Activated CD8-positive, alpha-beta memory T cell treated with anti-CD3 and anti-CD28 coated beads, Interleukin-2, amount 10 ng/mL, durations not matched to agents 7 days and 5 days (primary cell): ENCODE measurements around the gene THSD7B. TPM values are rescaled to one million over a fixed set of nuclear protein-coding genes. Genes with fewer than 3 reads are reported as not detected.

ENCODE experiments used
- ATAC-seq: fragments of 150-1000 bp; cut with Tn5 transposase; one replicate; pipeline ENCODE4 v1.10.0; 2021; ENCODE audit warnings: moderate library complexity
- CTCF ChIA-PET: fragments of 350-600 bp; sonication (Branson Sonifier 250); formaldehyde crosslinking; loops from one replicate; lab custom pipeline; 2021; ENCODE audit warnings: antibody characterized with exemption; lab: Charles Lee
- DNase-seq: peaks from one replicate; pipeline ENCODE4 v3.0.0-alpha.2; 2020
- H3K27ac Mint-ChIP-seq: one replicate; pipeline ENCODE4 v1.8.0; 2021; ENCODE audit warnings: mild to moderate bottlenecking, mixed read lengths
- H3K27me3 Mint-ChIP-seq: one replicate; pipeline ENCODE4 v1.8.0; 2021; ENCODE audit warnings: mixed read lengths
- H3K36me3 Mint-ChIP-seq: one replicate; pipeline ENCODE4 v1.8.0; 2021; ENCODE audit warnings: mild to moderate bottlenecking, mixed read lengths
- H3K4me1 Mint-ChIP-seq: one replicate; pipeline ENCODE4 v1.8.0; 2021; ENCODE audit warnings: mixed read lengths
- H3K4me3 Mint-ChIP-seq: one replicate; pipeline ENCODE4 v1.8.0; 2021; ENCODE audit warnings: mild to moderate bottlenecking, moderate library complexity, mixed read lengths
- H3K9me3 Mint-ChIP-seq: one replicate; pipeline ENCODE4 v1.8.0; 2022; ENCODE audit warnings: low read depth, mixed read lengths
- total RNA-seq, 2 experiments: library from RNA; stranded (reverse); gene quantifications; one replicate each; pipeline ENCODE4 v1.2.3, GENCODE V29; 2021

THSD7B gene
- total RNA-seq, 2 experiments from 2014 or later = not detected

- H3K27me3 Mint-ChIP-seq = no peaks in the 10 kb centered on the region
- no peaks in the 10 kb centered on the region for H3K9me3 Mint-ChIP-seq
- H3K27ac Mint-ChIP-seq = no peak overlapping the region
- H3K4me3 Mint-ChIP-seq = no peak overlapping the region
- no peak for ATAC-seq
- no peak for DNase-seq
- H3K4me1 Mint-ChIP-seq = no peaks in the 10 kb centered on the region
- no peaks in the 10 kb centered on the region for H3K36me3 Mint-ChIP-seq
- CTCF ChIA-PET = no interaction called here
These were observed 225.0 kb downstream of the THSD7B start for GRCh38 chr2:136990316-136990715.

GRCh38 chr2:136994793-136995192, 229.4 kb downstream of the THSD7B start:
- CTCF ChIA-PET = no interaction called here
- Mint-ChIP-seq H3K27me3 (no peaks in the 10 kb centered on the region), H3K27ac (no peak overlapping the region), H3K4me1 (no peaks in the 10 kb centered on the region), H3K36me3 (no peaks in the 10 kb centered on the region), H3K4me3 (no peak overlapping the region), H3K9me3 (no peaks in the 10 kb centered on the region)
- no peak for ATAC-seq
- no peak for DNase-seq

DNA sequence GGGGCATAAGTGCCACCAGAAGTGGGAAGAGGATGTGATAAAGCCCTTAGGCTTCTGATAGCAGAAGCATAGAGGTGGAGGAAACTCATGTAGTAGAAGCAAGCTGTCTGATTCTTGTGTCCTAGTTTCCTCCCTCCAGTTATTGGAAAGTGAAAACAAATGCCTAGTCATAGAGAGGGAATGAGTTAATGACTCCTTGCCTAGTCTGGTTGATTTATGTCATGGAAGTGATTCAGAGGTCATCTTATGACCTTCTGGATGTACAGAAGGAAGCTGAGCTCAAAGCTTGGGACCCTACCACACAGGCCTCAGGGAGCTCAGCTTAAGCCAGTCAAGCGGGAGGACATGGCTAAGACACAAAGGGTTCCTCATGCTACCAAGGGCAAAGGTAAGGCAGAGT, 232.2 kb downstream of the THSD7B start:
- DNase-seq = no peak

DNA sequence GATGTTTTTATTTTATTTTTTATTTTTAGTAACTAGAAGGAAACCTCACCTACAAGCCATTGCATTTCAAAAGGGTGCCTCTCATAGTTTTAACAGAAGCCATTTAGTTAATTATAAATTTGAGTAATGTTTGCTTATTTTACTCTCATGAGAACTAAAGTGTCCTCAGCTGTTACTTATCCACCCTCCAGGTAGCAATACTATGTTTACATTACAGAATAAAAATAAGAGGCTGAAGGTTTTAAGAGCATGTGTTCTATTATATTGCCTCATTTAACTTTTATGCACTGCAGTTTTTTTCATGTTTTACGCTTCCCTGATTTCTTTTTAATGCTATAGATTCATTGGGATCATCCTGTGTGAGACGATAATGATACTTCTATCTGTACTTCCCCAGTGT, 235.5 kb downstream of the THSD7B start:
- CTCF ChIA-PET = no interaction called here
- Mint-ChIP-seq H3K27ac (no peak overlapping the region), H3K4me3 (no peak overlapping the region), H3K27me3 (no peaks in the 10 kb centered on the region), H3K4me1 (no peaks in the 10 kb centered on the region), H3K36me3 (no peaks in the 10 kb centered on the region), H3K9me3 (no peaks in the 10 kb centered on the region)
- DNase-seq (no peak), ATAC-seq (no peak)

More for the DNA sequence above, 232.2 kb downstream of the THSD7B start:
- Mint-ChIP-seq H3K27me3 (no peaks in the 10 kb centered on the region), H3K4me1 (no peaks in the 10 kb centered on the region), H3K9me3 (no peaks in the 10 kb centered on the region), H3K27ac (no peak overlapping the region), H3K36me3 (no peaks in the 10 kb centered on the region), H3K4me3 (no peak overlapping the region)
- CTCF ChIA-PET = no interaction called here
- ATAC-seq = no peak

DNA sequence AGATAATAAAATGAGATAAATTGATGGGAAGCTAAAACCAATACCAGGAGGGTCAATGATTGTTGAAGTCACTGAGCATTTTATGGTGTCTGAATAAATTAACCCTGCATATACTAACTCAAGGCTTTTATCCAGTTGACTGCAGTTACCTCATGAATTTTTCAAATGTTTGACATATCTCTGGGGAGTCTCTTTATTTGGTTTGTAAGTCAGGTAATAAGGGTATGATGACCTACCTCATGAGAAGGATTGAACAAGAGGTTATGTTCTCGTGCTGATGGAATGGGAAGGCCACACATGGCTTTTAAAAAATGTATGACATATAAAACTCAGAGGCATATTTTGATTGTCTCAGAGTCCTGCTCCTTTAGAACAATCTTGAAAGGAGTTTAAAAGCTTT, 237.6 kb downstream of the THSD7B start:
- no peak overlapping the region for H3K27ac Mint-ChIP-seq
- CTCF ChIA-PET = no interaction called here
- no peak for ATAC-seq

GRCh38 chr2:137005210-137005609, 239.9 kb downstream of the THSD7B start:
- Mint-ChIP-seq H3K36me3 (no peaks in the 10 kb centered on the region), H3K9me3 (no peaks in the 10 kb centered on the region), H3K4me3 (no peak overlapping the region), H3K4me1 (no peaks in the 10 kb centered on the region), H3K27ac (no peak overlapping the region), H3K27me3 (no peaks in the 10 kb centered on the region)
- ATAC-seq = no peak
- DNase-seq = no peak
- CTCF ChIA-PET = no interaction called here

More for the DNA sequence above, 237.6 kb downstream of the THSD7B start:
- DNase-seq = no peak
- Mint-ChIP-seq H3K36me3 (no peaks in the 10 kb centered on the region), H3K4me3 (no peak overlapping the region), H3K27me3 (no peaks in the 10 kb centered on the region), H3K4me1 (no peaks in the 10 kb centered on the region), H3K9me3 (no peaks in the 10 kb centered on the region)

DNA sequence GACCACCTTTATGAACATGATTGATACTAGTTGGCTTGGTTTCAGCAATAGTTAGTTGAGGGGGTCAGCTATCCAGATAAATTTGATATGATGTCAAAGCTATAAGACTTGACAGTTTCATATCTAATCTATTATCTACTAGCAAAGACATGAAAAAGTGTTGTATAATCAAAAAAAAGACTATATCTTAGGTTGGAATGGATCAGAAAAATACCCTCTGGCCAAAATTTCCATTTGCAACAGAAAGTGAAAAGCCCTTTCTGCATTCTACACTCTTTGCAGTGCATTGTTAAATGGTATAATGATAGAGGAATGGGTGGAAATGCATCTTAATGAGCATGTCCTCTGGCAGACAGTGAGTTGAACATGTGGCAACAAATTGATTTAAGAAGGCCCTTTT, 242.6 kb downstream of the THSD7B start:
- Mint-ChIP-seq H3K27ac (no peak overlapping the region), H3K9me3 (no peaks in the 10 kb centered on the region), H3K4me1 (no peaks in the 10 kb centered on the region), H3K4me3 (no peak overlapping the region), H3K27me3 (no peaks in the 10 kb centered on the region), H3K36me3 (no peaks in the 10 kb centered on the region)
- ATAC-seq = no peak
- CTCF ChIA-PET = no interaction called here
- no peak for DNase-seq

DNA sequence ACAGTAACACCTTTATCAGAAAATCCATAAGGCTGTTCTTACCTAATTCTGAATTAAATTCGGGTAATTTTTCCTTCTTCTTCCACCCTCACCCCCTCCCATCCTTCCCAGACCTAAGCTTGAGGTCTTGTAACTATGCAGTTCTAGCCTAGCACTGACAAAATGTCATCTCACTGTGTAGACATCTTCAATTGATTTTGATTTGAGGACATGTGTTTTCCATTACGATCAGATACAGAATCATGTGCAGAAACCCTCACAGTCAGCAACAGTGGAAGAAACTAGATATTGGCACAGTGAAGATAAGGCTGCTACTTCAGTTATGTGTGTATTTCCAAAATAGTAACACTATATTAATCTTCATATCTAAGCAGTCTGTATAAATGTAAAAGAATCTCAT, 244.6 kb downstream of the THSD7B start:
- no peaks in the 10 kb centered on the region for H3K36me3 Mint-ChIP-seq

DNA sequence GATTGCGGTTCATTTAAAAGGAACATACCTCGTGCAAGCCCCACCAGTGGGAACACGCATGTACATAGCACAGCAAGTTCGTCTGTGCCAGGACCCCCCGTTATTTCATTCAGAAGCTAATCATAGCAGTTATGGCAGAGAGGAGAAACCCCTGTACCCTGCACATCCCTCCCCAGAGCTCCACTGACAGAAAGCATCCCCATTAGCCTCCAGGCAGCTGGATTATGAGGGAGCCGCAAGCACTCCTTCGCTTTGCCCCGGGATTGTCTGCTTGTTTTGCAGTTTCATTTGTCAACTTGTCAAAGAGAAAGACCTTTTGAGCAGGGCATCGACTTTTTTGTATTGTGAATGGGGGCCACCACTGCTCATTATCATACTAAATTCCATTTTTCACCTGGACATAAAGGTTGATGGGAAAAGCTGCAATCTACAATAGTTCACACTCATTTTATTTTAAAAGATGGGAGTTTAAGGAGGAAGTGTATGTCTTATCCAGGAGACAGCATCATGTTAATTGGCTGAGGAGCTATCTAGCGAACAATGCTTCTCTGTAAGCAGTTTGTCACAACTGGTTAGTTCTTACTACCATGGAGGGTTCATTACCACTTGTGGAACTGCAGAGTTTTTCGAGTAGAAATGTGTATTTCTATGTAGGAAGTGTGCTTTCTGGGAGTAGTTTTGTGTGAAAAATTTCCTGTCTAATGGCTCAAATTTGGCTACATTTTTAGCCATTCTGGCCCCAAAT, 255.3 kb downstream of the THSD7B start:
- DNase-seq = no peak
- ATAC-seq = no peak
- H3K4me3 Mint-ChIP-seq = no peak overlapping the region
- no peak overlapping the region for H3K27ac Mint-ChIP-seq
- no peaks in the 10 kb centered on the region for H3K9me3 Mint-ChIP-seq
- CTCF ChIA-PET = interaction anchor here (1.1 kb wide), 1 partner anchor 9 kb away, joined by 3 read pairs; no protein-coding TSS in a partner anchor
- no peaks in the 10 kb centered on the region for H3K4me1 Mint-ChIP-seq
- H3K27me3 Mint-ChIP-seq = no peaks in the 10 kb centered on the region
- no peaks in the 10 kb centered on the region for H3K36me3 Mint-ChIP-seq

More for the DNA sequence above, 244.6 kb downstream of the THSD7B start:
- H3K4me3 Mint-ChIP-seq = no peak overlapping the region
- ATAC-seq (no peak), DNase-seq (no peak)
- H3K9me3 Mint-ChIP-seq = no peaks in the 10 kb centered on the region
- H3K27ac Mint-ChIP-seq = no peak overlapping the region
- CTCF ChIA-PET = no interaction called here
- H3K4me1 Mint-ChIP-seq = no peaks in the 10 kb centered on the region
- no peaks in the 10 kb centered on the region for H3K27me3 Mint-ChIP-seq

DNA sequence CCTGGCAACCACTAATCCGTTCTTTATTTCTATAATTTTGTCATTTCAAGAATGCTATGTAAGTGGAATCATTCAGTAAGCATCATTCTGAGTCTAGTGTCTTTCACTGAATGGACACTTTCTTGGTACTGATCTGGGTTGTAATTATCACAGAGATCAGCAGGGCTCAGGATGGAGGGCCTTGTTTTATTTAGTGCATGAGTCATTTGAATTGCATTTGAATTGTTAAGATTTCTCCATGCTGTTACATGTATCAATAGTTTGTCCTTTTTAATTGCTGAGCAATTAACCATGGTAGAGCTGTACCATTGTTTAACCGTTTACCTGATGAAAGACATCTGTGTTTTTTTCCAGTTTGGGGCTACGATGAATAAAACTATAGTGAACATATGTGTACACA, 256.4 kb downstream of the THSD7B start:
- ATAC-seq (no peak), DNase-seq (no peak)
- H3K4me3 Mint-ChIP-seq = no peak overlapping the region
- no peaks in the 10 kb centered on the region for H3K9me3 Mint-ChIP-seq
- no peaks in the 10 kb centered on the region for H3K27me3 Mint-ChIP-seq
- CTCF ChIA-PET = no interaction called here
- no peak overlapping the region for H3K27ac Mint-ChIP-seq
- no peaks in the 10 kb centered on the region for H3K36me3 Mint-ChIP-seq
- no peaks in the 10 kb centered on the region for H3K4me1 Mint-ChIP-seq

DNA sequence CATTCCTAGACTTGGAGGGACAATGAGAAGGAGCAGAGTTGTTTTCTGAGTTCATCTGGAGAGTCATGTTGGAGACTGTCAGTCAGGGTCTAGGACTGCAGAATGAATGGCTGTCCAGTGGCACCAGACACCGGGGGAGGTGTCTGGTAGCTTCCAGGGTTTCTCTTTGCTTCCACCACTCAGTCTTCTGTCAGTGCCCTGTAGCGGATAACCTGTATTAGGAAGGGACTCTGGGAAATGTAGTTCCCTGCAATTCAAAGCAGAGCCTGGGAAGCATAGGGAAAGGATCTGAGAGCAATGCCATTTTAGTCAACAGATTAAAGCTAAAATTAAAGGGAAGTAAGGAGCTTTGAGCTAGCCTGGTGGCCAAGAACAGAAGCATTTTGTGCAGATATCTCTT, 257.9 kb downstream of the THSD7B start:
- CTCF ChIA-PET = no interaction called here
- Mint-ChIP-seq H3K4me3 (no peak overlapping the region), H3K4me1 (no peaks in the 10 kb centered on the region), H3K36me3 (no peaks in the 10 kb centered on the region), H3K27me3 (no peaks in the 10 kb centered on the region), H3K27ac (no peak overlapping the region), H3K9me3 (no peaks in the 10 kb centered on the region)
- DNase-seq (no peak), ATAC-seq (no peak)

- H3K9me3 Mint-ChIP-seq = no peaks in the 10 kb centered on the region
- no peaks in the 10 kb centered on the region for H3K4me1 Mint-ChIP-seq
- H3K27ac Mint-ChIP-seq = no peak overlapping the region
- no peak overlapping the region for H3K4me3 Mint-ChIP-seq
- H3K27me3 Mint-ChIP-seq = no peaks in the 10 kb centered on the region
- CTCF ChIA-PET = no interaction called here
- no peak for ATAC-seq
- no peaks in the 10 kb centered on the region for H3K36me3 Mint-ChIP-seq
- DNase-seq = no peak
These were observed 266.4 kb downstream of the THSD7B start for GRCh38 chr2:137031731-137032130.

- Mint-ChIP-seq H3K4me3 (no peak overlapping the region), H3K27ac (no peak overlapping the region), H3K36me3 (no peaks in the 10 kb centered on the region), H3K27me3 (no peaks in the 10 kb centered on the region), H3K4me1 (no peaks in the 10 kb centered on the region), H3K9me3 (no peaks in the 10 kb centered on the region)
- ATAC-seq = no peak
- CTCF ChIA-PET = no interaction called here
- no peak for DNase-seq
These were observed 271.3 kb downstream of the THSD7B start for GRCh38 chr2:137036619-137037018.

- Mint-ChIP-seq H3K9me3 (no peaks in the 10 kb centered on the region), H3K4me1 (no peaks in the 10 kb centered on the region), H3K4me3 (no peak overlapping the region), H3K27ac (no peak overlapping the region), H3K27me3 (no peaks in the 10 kb centered on the region), H3K36me3 (no peaks in the 10 kb centered on the region)
- ATAC-seq (no peak), DNase-seq (no peak)
- CTCF ChIA-PET = interaction anchor here (0.6 kb wide), 1 partner anchor 1836 kb away, joined by 5 read pairs; no protein-coding TSS in a partner anchor
These were observed 274.3 kb downstream of the THSD7B start for GRCh38 chr2:137039482-137040152.
